Esophagus muscularis mucosa (tissue), 3 donors: ENCODE results near the gene SDF2L1.

ENCODE experiments used
- POLR2AphosphoS5 ChIP-seq, 2 donors: sonication (generic); formaldehyde crosslinking; IDR thresholded peaks; one replicate each; pipeline ENCODE4 v1.6.1; 2017; ENCODE audit warnings: antibody characterized with exemption in 2 of 2
- TF ChIP-seq, protein P1 (sequence below), 3 experiments: fragments of 200-600 bp in 2 of 3; fragments of 450-650 bp in 1 of 3; sonication (generic) in 2 of 3; IDR thresholded peaks; one replicate each; pipeline ENCODE4 v1.5.1; 2017 to 2019; ENCODE audit warnings: antibody characterized with exemption in 3 of 3, mild to moderate bottlenecking in 2 of 3, moderate library complexity in 1 of 3

DNA sequence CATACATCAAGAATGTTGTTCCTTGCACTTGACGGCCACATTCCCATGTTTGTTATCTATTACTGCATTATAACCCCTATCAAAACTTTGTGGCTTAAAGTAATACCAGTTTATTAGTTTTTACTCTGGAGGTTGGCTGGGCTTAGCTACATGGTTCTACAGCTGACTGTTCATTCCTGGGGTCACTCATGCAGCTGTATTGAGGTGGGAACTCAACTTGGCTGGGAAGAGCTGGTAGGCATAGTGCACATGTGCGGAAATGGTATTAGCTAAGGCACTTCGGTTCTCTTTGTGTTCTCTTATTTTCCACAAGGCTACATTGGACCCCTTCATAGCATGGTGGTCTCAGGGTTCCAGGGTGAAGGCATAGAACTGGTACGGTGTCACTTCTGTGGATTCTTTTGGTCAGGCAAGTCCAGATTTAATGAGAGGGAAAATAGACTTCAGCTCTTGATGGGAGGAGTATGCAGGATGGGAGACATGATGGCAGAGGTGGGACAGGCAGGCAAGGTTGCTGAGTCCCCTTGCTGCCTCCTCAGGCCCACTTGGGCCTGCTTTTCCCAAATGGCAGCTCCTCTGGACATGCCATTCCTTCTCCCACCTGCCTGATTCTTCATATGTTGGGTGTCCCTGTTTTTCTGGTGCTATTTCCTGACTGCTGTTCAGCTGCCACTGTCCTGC, 28.4 kb upstream of the SDF2L1 start:
- TF ChIP-seq POLR2AphosphoS5 (IDR thresholded peaks at IDR 0.05): no peak
- TF ChIP-seq, protein P1, sequence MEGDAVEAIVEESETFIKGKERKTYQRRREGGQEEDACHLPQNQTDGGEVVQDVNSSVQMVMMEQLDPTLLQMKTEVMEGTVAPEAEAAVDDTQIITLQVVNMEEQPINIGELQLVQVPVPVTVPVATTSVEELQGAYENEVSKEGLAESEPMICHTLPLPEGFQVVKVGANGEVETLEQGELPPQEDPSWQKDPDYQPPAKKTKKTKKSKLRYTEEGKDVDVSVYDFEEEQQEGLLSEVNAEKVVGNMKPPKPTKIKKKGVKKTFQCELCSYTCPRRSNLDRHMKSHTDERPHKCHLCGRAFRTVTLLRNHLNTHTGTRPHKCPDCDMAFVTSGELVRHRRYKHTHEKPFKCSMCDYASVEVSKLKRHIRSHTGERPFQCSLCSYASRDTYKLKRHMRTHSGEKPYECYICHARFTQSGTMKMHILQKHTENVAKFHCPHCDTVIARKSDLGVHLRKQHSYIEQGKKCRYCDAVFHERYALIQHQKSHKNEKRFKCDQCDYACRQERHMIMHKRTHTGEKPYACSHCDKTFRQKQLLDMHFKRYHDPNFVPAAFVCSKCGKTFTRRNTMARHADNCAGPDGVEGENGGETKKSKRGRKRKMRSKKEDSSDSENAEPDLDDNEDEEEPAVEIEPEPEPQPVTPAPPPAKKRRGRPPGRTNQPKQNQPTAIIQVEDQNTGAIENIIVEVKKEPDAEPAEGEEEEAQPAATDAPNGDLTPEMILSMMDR (IDR thresholded peaks at IDR 0.05): no peak
